ENCODE measurements around the gene JMJD6.
"Not testable (repeated sequence)": the region's sequence is repeated elsewhere in the genome, so short reads cannot be mapped to it uniquely, and the experiment has no call there.

DNA sequence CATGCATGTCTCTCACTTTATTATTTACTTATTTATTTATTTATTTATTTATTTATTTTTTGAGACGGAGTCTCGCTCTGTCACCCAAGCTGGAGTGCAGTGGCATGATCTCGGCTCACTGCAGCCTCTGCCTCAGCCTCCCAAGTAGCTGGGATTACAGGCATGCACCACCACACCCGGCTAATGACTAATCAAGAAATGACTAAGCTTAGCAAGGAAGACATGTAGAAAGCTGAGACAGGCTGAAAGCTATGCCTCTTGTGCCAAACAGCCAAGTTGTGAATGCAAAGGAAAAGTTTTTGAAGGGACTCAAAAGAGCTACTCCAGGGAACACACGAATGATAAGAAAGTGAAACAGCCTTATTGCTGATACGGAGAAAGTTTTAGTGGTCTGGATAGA, 19.4 kb upstream of the JMJD6 start:
- TF ChIP-seq, protein P1, sequence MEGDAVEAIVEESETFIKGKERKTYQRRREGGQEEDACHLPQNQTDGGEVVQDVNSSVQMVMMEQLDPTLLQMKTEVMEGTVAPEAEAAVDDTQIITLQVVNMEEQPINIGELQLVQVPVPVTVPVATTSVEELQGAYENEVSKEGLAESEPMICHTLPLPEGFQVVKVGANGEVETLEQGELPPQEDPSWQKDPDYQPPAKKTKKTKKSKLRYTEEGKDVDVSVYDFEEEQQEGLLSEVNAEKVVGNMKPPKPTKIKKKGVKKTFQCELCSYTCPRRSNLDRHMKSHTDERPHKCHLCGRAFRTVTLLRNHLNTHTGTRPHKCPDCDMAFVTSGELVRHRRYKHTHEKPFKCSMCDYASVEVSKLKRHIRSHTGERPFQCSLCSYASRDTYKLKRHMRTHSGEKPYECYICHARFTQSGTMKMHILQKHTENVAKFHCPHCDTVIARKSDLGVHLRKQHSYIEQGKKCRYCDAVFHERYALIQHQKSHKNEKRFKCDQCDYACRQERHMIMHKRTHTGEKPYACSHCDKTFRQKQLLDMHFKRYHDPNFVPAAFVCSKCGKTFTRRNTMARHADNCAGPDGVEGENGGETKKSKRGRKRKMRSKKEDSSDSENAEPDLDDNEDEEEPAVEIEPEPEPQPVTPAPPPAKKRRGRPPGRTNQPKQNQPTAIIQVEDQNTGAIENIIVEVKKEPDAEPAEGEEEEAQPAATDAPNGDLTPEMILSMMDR (optimal IDR thresholded peaks at IDR 0.05 in 1 of 3, IDR thresholded peaks at IDR 0.05 in 1 of 3, conservative IDR thresholded peaks at IDR 0.05 in 1 of 3; ENCODE audit: extremely low read depth in 1 of 3, insufficient read depth in 2 of 3, low read length in 3 of 3) = not testable (repeated sequence)
- TF ChIP-seq EZH2 (IDR thresholded peaks at IDR 0.05; ENCODE audit: low read length) = not testable (repeated sequence)
